Esophagus squamous epithelium (tissue), 4 donors: ENCODE measurements around the gene CAPN1.

Source experiments
- CTCF ChIP-seq, 6 experiments: fragments of 450-650 bp in 4 of 6; fragments of 200-600 bp in 2 of 6; sonication (generic) in 2 of 6; IDR thresholded peaks; one replicate each; pipeline ENCODE4 v1.5.1; 2016 to 2019; ENCODE audit warnings: antibody characterized with exemption in 6 of 6, mild to moderate bottlenecking in 4 of 6, moderate library complexity in 4 of 6
- POLR2A ChIP-seq, 4 donors: fragments of 450-650 bp; IDR thresholded peaks; one replicate each; pipeline ENCODE4 v1.6.1; 2017; ENCODE audit warnings: antibody characterized with exemption in 4 of 4, mild to moderate bottlenecking in 4 of 4, moderate library complexity in 3 of 4

- TF ChIP-seq POLR2A (IDR thresholded peaks at IDR 0.05): no peak
- TF ChIP-seq CTCF (IDR thresholded peaks at IDR 0.05): no peak
Measured at GRCh38 chr11:65141896-65142494, 39.7 kb upstream of the CAPN1 start.
